Cardiac muscle cell (in vitro differentiated cells and primary cell): ENCODE data around the gene LSG1. TPM values are rescaled to one million over a fixed set of nuclear protein-coding genes. Genes with fewer than 3 reads are reported as not detected.

Source experiments
- DNase-seq, 2 donors: peaks; one replicate each; pipeline versions ENCODE4 v3.0.0 to v3.0.0-alpha.2; 2010 to 2017; ENCODE audit warnings: low read depth in 1 of 2, low spot score in 1 of 2
- H3K27ac ChIP-seq: fragments of 200-600 bp; sonication (generic); 2 replicates; pipeline ENCODE4 v1.5.1; 2016
- H3K27me3 ChIP-seq: fragments of 200-600 bp; sonication (generic); 2 replicates; pipeline ENCODE4 v1.6.0; 2016; ENCODE audit warnings: control low read depth
- H3K36me3 ChIP-seq: fragments of 200-600 bp; sonication (generic); 2 replicates; pipeline ENCODE4 v1.5.1; 2016; ENCODE audit warnings: control low read depth
- H3K4me1 ChIP-seq: fragments of 200-600 bp; sonication (generic); 2 replicates; pipeline ENCODE4 v1.8.1; 2017; ENCODE audit warnings: low read depth, mild to moderate bottlenecking, mixed run types
- H3K4me3 ChIP-seq: fragments of 200-600 bp; sonication (generic); 2 replicates; pipeline ENCODE4 v1.5.1; 2016; ENCODE audit warnings: mild to moderate bottlenecking
- H3K9me3 ChIP-seq: fragments of 200-600 bp; sonication (generic); 2 replicates; pipeline ENCODE4 v1.5.1; 2017; ENCODE audit warnings: low read depth, mild to moderate bottlenecking, control low read depth
- polyA plus RNA-seq: library from polyadenylated mRNA; unstranded; fragments of >200 nt; fragmentation: Nextera tagmentation; extraction: Ambion mirVana; gene quantifications from 2 replicates; pipeline ENCODE4 v1.2.1, GENCODE V29; 2016
- total RNA-seq: library from RNA; depleted of rRNA; stranded (reverse); fragments of >200 nt; gene quantifications from 2 replicates; pipeline ENCODE4 v1.2.3, GENCODE V29; 2016
- TF ChIP-seq, protein P1 (sequence below): IDR thresholded peaks from 2 replicates; pipeline ENCODE4 v1.5.1; 2012; ENCODE audit warnings: low read depth, mild to moderate bottlenecking, low read length

LSG1 gene
- total and polyA plus RNA-seq, 2 experiments from 2014 or later: 15.7 to 20.3 TPM

- Histone ChIP-seq H3K4me1 (no peaks in the 10 kb centered on the region), H3K27me3 (no peaks in the 10 kb centered on the region), H3K4me3 (no peak overlapping the region), H3K9me3 (no peaks in the 10 kb centered on the region), H3K36me3 (no peaks in the 10 kb centered on the region), H3K27ac (no peak overlapping the region)
- DNase-seq: peak in 1 of 2 donors; percentile 33
- TF ChIP-seq, protein P1, sequence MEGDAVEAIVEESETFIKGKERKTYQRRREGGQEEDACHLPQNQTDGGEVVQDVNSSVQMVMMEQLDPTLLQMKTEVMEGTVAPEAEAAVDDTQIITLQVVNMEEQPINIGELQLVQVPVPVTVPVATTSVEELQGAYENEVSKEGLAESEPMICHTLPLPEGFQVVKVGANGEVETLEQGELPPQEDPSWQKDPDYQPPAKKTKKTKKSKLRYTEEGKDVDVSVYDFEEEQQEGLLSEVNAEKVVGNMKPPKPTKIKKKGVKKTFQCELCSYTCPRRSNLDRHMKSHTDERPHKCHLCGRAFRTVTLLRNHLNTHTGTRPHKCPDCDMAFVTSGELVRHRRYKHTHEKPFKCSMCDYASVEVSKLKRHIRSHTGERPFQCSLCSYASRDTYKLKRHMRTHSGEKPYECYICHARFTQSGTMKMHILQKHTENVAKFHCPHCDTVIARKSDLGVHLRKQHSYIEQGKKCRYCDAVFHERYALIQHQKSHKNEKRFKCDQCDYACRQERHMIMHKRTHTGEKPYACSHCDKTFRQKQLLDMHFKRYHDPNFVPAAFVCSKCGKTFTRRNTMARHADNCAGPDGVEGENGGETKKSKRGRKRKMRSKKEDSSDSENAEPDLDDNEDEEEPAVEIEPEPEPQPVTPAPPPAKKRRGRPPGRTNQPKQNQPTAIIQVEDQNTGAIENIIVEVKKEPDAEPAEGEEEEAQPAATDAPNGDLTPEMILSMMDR: no peak
Measured at GRCh38 chr3:194617827-194618226, 54.2 kb downstream of the LSG1 start.

GRCh38 chr3:194617143-194617671 is 54.8 kb downstream of the LSG1 start:
- DNase-seq: no peak
- Histone ChIP-seq H3K9me3 (no peaks in the 10 kb centered on the region), H3K27me3 (no peaks in the 10 kb centered on the region), H3K4me3 (no peak overlapping the region), H3K36me3 (no peaks in the 10 kb centered on the region), H3K4me1 (no peaks in the 10 kb centered on the region), H3K27ac (no peak overlapping the region)
- TF ChIP-seq, protein P1: no peak

DNA sequence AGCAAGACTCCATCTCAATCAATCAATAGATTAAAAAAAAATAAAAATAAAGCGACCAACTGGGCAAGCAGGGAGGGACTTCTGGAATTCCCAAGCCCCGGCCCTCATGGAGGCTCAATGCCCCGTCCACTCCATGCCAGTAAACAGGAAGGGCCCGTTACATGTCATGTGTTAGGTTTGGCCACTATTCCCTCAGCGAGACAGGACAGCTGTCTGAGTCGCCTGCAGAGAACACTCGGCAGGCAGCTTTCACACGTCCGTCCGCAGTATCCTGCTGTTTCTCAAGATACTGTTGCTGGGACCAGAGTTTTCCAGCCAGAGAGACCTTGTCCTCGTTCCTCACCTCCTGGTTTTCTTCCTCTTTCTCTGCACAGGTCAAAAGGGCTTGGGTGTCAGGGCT is 56.8 kb downstream of the LSG1 start:
- peak overlapping the region; percentile 72 for H3K27ac ChIP-seq
- H3K36me3 ChIP-seq: no peaks in the 10 kb centered on the region
- no peaks in the 10 kb centered on the region for H3K27me3 ChIP-seq
- no peak for DNase-seq
- TF ChIP-seq, protein P1: no peak
- no peaks in the 10 kb centered on the region for H3K4me1 ChIP-seq
- no peak overlapping the region for H3K4me3 ChIP-seq
- no peaks in the 10 kb centered on the region for H3K9me3 ChIP-seq

- Histone ChIP-seq H3K36me3 (no peaks in the 10 kb centered on the region), H3K27ac (no peak overlapping the region), H3K4me3 (no peak overlapping the region), H3K9me3 (no peaks in the 10 kb centered on the region), H3K27me3 (no peaks in the 10 kb centered on the region), H3K4me1 (peaks cover 11% of the 10 kb centered on the region)
- TF ChIP-seq, protein P1: no peak
- no peak for DNase-seq
Measured at GRCh38 chr3:194612221-194612620, 59.8 kb downstream of the LSG1 start.

DNA sequence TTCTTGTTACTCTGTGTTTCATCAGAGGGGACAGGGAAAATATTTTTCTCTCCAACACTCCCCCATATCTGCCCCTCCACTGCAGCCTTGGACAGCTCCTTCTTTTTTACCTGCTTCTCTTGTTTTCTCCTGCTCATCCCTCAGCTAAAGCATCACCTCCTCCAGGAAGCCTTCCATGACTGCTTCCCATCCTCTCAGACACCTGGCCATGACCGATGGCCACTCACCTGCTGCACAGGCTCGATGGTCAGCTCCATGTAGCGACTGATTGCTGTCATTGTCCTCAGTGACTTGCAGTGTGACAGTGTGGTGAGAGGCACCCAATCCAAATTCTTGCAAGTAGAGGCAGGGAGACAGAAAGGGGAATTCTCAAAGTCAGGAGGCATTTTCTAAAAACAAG is 61.3 kb downstream of the LSG1 start:
- H3K9me3 ChIP-seq: no peaks in the 10 kb centered on the region
- no peak for DNase-seq
- TF ChIP-seq, protein P1: no peak
- no peaks in the 10 kb centered on the region for H3K27me3 ChIP-seq
- no peaks in the 10 kb centered on the region for H3K36me3 ChIP-seq
- no peak overlapping the region for H3K4me3 ChIP-seq
- H3K27ac ChIP-seq: no peak overlapping the region
- peaks cover 14% of the 10 kb centered on the region for H3K4me1 ChIP-seq

DNA sequence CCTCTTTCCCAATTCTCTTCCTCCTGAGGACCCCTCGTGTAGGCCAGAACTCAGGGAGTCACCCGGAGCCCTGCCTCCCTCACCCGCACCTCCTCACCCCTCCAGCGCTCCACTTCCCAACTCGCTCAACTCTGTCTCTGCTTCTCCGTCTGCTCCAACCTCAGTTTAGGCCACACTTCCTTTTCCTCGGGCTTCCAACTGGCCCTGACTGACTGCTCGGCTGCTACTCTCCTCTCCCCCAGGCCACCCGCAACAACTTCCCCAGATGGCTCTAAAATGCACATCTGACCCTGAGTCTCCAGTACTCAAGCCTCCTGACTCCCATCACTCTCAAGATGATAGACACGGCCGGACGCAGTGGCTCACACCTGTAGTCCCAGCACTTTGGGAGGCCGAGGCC is 62.4 kb downstream of the LSG1 start:
- Histone ChIP-seq H3K4me1 (peaks cover 14% of the 10 kb centered on the region), H3K36me3 (no peaks in the 10 kb centered on the region), H3K4me3 (no peak overlapping the region), H3K9me3 (no peaks in the 10 kb centered on the region), H3K27me3 (no peaks in the 10 kb centered on the region), H3K27ac (no peak overlapping the region)
- no peak for DNase-seq
- TF ChIP-seq, protein P1: no peak
